ENCODE measurements around the gene HK1.

HK1 gene

DNA sequence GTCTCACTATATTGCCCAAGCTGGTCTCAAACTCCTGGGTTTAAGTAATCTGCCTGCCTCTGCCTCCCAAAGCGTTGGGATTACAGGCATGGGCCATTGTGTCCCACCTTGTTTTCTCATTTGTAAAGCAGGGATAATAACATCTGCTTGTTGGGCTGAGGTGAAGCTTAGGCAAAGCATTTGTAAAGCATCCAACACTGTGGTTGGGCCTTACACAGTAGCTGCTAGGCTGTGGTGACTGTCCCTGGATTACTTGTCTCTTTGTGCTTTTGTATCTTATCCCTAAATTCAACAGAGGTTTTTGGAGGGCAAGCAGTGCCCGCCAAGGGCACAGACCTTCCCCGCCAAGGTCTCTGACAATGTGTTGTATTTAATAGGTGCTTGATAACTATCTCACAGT, 43.8 kb upstream of the HK1 start:
- TF ChIP-seq ZNF8 (CRISPR knock-in tag; IDR thresholded peaks at IDR 0.05) (no peak), RARB (CRISPR knock-in tag; IDR thresholded peaks at IDR 0.05) (no peak), TOX (CRISPR knock-in tag; IDR thresholded peaks at IDR 0.05; ENCODE audit: borderline replicate concordance) (no peak), ZFP30 (CRISPR knock-in tag; IDR thresholded peaks at IDR 0.05) (no peak), ZC3H10 (CRISPR knock-in tag; IDR thresholded peaks at IDR 0.05) (no peak), TCF4 (CRISPR knock-in tag; IDR thresholded peaks at IDR 0.05; ENCODE audit: borderline replicate concordance) (no peak), PPARA (CRISPR knock-in tag; IDR thresholded peaks at IDR 0.05; ENCODE audit: borderline replicate concordance) (no peak)
- ATAC-seq = no peak

DNA sequence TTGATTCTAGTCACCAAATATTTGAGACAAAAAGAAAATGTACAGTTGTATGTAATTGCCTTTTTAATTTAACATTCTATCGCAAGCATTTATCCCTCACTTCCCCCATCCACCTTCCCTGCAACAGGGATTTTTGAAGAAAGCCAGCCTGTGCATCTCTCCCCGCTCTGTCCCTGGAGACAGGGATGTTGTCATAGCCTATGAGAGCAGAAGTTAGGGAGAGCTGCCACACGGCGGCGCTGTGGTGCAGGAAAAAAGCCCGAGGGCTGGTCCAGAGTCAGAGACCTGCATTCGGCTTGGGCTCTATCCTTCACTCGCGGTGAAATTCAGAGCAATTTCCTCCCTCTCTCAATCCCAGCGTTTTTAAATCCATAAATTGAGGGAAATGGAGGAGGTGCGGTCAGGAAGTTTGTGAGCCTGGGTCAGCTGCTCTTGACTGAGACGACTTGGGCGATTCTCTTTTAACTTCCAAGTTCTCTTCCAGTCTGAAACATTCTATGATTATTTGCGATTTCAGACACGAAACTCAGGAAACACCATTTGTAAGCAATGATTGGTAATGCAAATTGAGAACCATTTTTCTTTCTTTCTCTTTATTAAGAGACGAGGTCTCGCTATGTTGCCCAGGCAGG, 40.7 kb upstream of the HK1 start:
- TF ChIP-seq RARB (CRISPR knock-in tag; IDR thresholded peaks at IDR 0.05) (no peak), TOX (CRISPR knock-in tag; IDR thresholded peaks at IDR 0.05; ENCODE audit: borderline replicate concordance) (no peak), TCF4 (CRISPR knock-in tag; IDR thresholded peaks at IDR 0.05; ENCODE audit: borderline replicate concordance) (no peak), ZNF70 (CRISPR knock-in tag; IDR thresholded peaks at IDR 0.05) (no peak), OSR1 (CRISPR knock-in tag; IDR thresholded peaks at IDR 0.05) (no peak), ESRRG (CRISPR knock-in tag; IDR thresholded peaks at IDR 0.05) (no peak), PPARA (CRISPR knock-in tag; IDR thresholded peaks at IDR 0.05; ENCODE audit: borderline replicate concordance) (no peak), ARNTL (CRISPR knock-in tag; IDR thresholded peaks at IDR 0.05; ENCODE audit: borderline replicate concordance, low read depth) (no peak), SNAI2 (CRISPR knock-in tag; IDR thresholded peaks at IDR 0.05) (no peak), CSDC2 (CRISPR knock-in tag; IDR thresholded peaks at IDR 0.05) (no peak), ZNF565 (CRISPR knock-in tag; conservative IDR thresholded peaks at IDR 0.05; ENCODE audit: low read depth) (no peak), GLIS3 (CRISPR knock-in tag; IDR thresholded peaks at IDR 0.05) (no peak)
- TF ChIP-seq, protein P1, sequence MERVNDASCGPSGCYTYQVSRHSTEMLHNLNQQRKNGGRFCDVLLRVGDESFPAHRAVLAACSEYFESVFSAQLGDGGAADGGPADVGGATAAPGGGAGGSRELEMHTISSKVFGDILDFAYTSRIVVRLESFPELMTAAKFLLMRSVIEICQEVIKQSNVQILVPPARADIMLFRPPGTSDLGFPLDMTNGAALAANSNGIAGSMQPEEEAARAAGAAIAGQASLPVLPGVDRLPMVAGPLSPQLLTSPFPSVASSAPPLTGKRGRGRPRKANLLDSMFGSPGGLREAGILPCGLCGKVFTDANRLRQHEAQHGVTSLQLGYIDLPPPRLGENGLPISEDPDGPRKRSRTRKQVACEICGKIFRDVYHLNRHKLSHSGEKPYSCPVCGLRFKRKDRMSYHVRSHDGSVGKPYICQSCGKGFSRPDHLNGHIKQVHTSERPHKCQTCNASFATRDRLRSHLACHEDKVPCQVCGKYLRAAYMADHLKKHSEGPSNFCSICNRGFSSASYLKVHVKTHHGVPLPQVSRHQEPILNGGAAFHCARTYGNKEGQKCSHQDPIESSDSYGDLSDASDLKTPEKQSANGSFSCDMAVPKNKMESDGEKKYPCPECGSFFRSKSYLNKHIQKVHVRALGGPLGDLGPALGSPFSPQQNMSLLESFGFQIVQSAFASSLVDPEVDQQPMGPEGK (CRISPR knock-in tag; IDR thresholded peaks at IDR 0.05; ENCODE audit: borderline replicate concordance) = no peak
- TF ChIP-seq, protein P2, sequence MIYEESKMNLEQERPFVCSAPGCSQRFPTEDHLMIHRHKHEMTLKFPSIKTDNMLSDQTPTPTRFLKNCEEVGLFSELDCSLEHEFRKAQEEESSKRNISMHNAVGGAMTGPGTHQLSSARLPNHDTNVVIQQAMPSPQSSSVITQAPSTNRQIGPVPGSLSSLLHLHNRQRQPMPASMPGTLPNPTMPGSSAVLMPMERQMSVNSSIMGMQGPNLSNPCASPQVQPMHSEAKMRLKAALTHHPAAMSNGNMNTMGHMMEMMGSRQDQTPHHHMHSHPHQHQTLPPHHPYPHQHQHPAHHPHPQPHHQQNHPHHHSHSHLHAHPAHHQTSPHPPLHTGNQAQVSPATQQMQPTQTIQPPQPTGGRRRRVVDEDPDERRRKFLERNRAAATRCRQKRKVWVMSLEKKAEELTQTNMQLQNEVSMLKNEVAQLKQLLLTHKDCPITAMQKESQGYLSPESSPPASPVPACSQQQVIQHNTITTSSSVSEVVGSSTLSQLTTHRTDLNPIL (CRISPR knock-in tag; IDR thresholded peaks at IDR 0.05; ENCODE audit: low read depth) = no peak
- TF ChIP-seq, protein P3, sequence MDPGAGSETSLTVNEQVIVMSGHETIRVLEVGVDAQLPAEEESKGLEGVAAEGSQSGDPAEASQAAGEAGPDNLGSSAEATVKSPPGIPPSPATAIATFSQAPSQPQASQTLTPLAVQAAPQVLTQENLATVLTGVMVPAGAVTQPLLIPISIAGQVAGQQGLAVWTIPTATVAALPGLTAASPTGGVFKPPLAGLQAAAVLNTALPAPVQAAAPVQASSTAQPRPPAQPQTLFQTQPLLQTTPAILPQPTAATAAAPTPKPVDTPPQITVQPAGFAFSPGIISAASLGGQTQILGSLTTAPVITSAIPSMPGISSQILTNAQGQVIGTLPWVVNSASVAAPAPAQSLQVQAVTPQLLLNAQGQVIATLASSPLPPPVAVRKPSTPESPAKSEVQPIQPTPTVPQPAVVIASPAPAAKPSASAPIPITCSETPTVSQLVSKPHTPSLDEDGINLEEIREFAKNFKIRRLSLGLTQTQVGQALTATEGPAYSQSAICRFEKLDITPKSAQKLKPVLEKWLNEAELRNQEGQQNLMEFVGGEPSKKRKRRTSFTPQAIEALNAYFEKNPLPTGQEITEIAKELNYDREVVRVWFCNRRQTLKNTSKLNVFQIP (CRISPR knock-in tag; IDR thresholded peaks at IDR 0.05; ENCODE audit: borderline replicate concordance, low read depth) = no peak
- peak; percentile 100 for ATAC-seq

DNA sequence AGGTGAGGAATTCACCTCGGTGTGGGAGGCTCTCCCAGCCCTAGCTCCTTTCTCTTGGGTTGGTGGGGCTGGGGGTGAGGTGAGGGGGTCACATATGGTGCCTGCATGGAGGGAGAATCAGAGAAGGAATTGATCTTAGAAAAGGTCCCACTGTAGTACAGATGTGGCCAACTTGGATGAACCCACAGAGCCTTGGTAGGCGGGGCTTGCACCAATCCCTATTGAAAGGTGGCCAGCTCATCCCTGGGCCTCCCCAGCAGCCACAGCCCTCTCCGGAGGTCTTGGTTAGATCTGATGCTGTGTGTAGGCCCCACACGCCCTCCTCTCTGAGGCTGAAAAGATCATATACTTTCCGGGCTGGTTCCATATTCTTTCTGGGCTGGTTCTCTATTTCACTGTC, 39.2 kb upstream of the HK1 start:
- no peak for ATAC-seq
- no peak for TF ChIP-seq PPARA (CRISPR knock-in tag; IDR thresholded peaks at IDR 0.05; ENCODE audit: borderline replicate concordance)
- no peak for TF ChIP-seq RARB (CRISPR knock-in tag; IDR thresholded peaks at IDR 0.05)
- TF ChIP-seq, protein P1 (CRISPR knock-in tag; IDR thresholded peaks at IDR 0.05; ENCODE audit: borderline replicate concordance) = no peak
- no peak for TF ChIP-seq BACH2 (CRISPR knock-in tag; IDR thresholded peaks at IDR 0.05; ENCODE audit: borderline replicate concordance)
- no peak for TF ChIP-seq ZNF565 (CRISPR knock-in tag; conservative IDR thresholded peaks at IDR 0.05; ENCODE audit: low read depth)
- TF ChIP-seq ZC3H10 (CRISPR knock-in tag; IDR thresholded peaks at IDR 0.05) = no peak
- TF ChIP-seq ESRRG (CRISPR knock-in tag; IDR thresholded peaks at IDR 0.05) = no peak
- no peak for TF ChIP-seq GLIS3 (CRISPR knock-in tag; IDR thresholded peaks at IDR 0.05)
- TF ChIP-seq, protein P3 (CRISPR knock-in tag; IDR thresholded peaks at IDR 0.05; ENCODE audit: borderline replicate concordance, low read depth) = no peak
- TF ChIP-seq ZFP30 (CRISPR knock-in tag; IDR thresholded peaks at IDR 0.05) = no peak
- no peak for TF ChIP-seq OSR1 (CRISPR knock-in tag; IDR thresholded peaks at IDR 0.05)
- no peak for TF ChIP-seq ISL1 (CRISPR knock-in tag; IDR thresholded peaks at IDR 0.05)
